ENCODE results near the gene TES.

DNA sequence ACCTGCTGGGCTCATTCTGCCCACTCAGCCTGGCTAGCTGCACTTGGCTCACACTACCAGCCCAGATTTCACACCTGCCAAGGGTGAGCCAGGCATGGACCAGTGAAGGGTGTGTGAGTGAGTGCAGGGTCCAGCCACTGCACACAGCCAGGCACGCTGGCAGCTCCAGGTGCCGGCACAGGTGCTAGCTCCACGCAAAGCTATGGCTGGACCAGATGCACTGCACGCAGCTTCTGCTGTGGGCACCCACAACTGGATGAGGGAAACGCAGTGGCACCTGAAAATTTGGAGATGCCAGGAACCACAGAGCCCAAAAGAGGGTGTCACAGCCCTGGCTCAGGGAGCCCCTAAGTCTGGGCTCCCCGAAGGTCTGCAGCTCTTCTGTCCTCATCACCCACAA lies 24.9 kb upstream of the TES start:
- TF ChIP-seq CTCF (IDR thresholded peaks at IDR 0.05): no peak
- no peak for TF ChIP-seq POLR2A (IDR thresholded peaks at IDR 0.05)

All from heart left ventricle (tissue), 13 donors.